H1 (cell line): ENCODE data around the gene GLDC. TPM values are rescaled to one million over a fixed set of nuclear protein-coding genes. Genes with fewer than 3 reads are reported as not detected.

ENCODE experiments used
- JUND ChIP-seq: IDR thresholded peaks from 2 replicates; pipeline ENCODE4 v1.6.1; 2011; ENCODE audit warnings: mild to moderate bottlenecking, improper control_type of control experiment, low read length
- NANOG ChIP-seq: IDR thresholded peaks from 2 replicates; pipeline ENCODE4 v1.6.1; 2011; ENCODE audit warnings: low read length, low read depth, mild to moderate bottlenecking, inconsistent platforms; ENCODE audit not compliant: insufficient read depth, poor library complexity, severe bottlenecking
- PHF8 ChIP-seq: fragments of 200-600 bp; sonication (generic); conservative IDR thresholded peaks from 2 replicates; pipeline ENCODE4 v1.7.1; 2012; ENCODE audit warnings: low read depth, mild to moderate bottlenecking, inconsistent platforms, low read length, moderate library complexity
- RNF2 ChIP-seq: fragments of 200-900, 300-1000 bp; sonication (generic); IDR thresholded peaks from 2 replicates; pipeline ENCODE4 v1.7.1; 2016; ENCODE audit warnings: borderline replicate concordance, low read depth, mild to moderate bottlenecking, antibody characterized with exemption, low read length; ENCODE audit not compliant: poor library complexity, severe bottlenecking; ENCODE audit errors: missing control alignments
- SP4 ChIP-seq: IDR thresholded peaks from 2 replicates; pipeline ENCODE4 v1.6.1; 2012; ENCODE audit warnings: low read length, inconsistent platforms
- SUZ12 ChIP-seq: fragments of 200-600 bp; sonication (generic); IDR thresholded peaks from 2 replicates; pipeline ENCODE4 v1.6.1; 2012; ENCODE audit warnings: mild to moderate bottlenecking, inconsistent platforms, low read length, moderate library complexity, mixed read lengths
- TCF12 ChIP-seq: IDR thresholded peaks from 2 replicates; pipeline ENCODE4 v1.6.1; 2011; ENCODE audit warnings: low read depth, mild to moderate bottlenecking, low read length
- TEAD4 ChIP-seq: IDR thresholded peaks from 2 replicates; pipeline ENCODE4 v1.6.1; 2012; ENCODE audit warnings: low read depth, low read length, inconsistent platforms, mixed read lengths
- polyA plus RNA-seq, 7 experiments: library from polyadenylated mRNA; depleted of rRNA in 3 of 7; stranded (reverse) in 5 of 7; unstranded in 2 of 7; fragments of >200 nt in 5 of 7; fragments of 200-250 nt in 2 of 7; gene quantifications; 1 replicate in 5 of 7; 2 replicates in 1 of 7; 4 replicates in 1 of 7; pipeline versions ENCODE4 v1.2.1 to v1.2.3, GENCODE V29; 2011 to 2013; ENCODE audit warnings: missing spikeins in 2 of 7, mixed read lengths in 2 of 7
- total RNA-seq: library from RNA; stranded (reverse); fragmentation: NEBNext Ultra II Directional; extraction: Animal tissue kit (Norgen Biotek cat#: 25700); gene quantifications from 2 replicates; pipeline ENCODE4 v1.2.1, GENCODE V29; 2021

GLDC gene
- total and polyA plus RNA-seq, 2 of the 8 experiments (the other 6 are each of a cell fraction or from before 2014, with no cell fraction given), result 48.8 to 101 TPM

DNA sequence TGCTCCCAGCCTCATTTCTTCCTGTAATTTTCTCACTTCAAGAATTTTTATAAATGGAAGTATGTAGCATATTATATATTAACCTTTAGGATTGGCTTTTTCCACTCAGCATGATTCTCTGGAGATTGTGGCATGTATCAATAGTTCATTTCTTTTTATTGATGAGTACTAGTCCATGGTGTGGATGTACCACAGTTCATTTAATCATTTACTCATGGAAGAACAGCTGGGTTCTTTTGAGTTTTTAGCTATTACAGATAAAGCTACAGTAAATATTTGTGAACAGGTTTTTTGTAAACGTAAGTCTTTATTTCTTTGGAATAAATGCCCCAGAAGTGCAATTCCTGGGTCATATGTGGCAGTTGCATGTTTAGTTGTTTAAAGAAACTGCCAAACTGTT is 156.4 kb downstream of the GLDC start (continued):
- TF ChIP-seq NANOG (no peak), TEAD4 (no peak), PHF8 (no peak), TCF12 (no peak), JUND (no peak), SUZ12 (no peak), SP4 (no peak), RNF2 (no peak)
